Large intestine (tissue), 3 donors: ENCODE results near the gene APIP. TPM values are rescaled to one million over a fixed set of nuclear protein-coding genes. Genes with fewer than 3 reads are reported as not detected.

Experiments used
- DNase-seq, 2 donors: peaks; one replicate each; pipeline versions ENCODE4 v3.0.0 to v3.0.0-alpha.2; 2013
- H3K27ac ChIP-seq: one replicate; pipeline ENCODE4 v1.5.1; 2013; ENCODE audit warnings: low read length
- H3K27me3 ChIP-seq: 2 replicates; pipeline ENCODE4 v1.6.1; 2013; ENCODE audit warnings: low read length; ENCODE audit not compliant: control insufficient read depth, insufficient read depth
- H3K36me3 ChIP-seq: 2 replicates; pipeline ENCODE4 v1.6.1; 2013; ENCODE audit warnings: low read length; ENCODE audit not compliant: control insufficient read depth, insufficient read depth
- H3K4me1 ChIP-seq: one replicate; pipeline ENCODE4 v1.6.1; 2013; ENCODE audit warnings: low read length; ENCODE audit not compliant: control insufficient read depth, insufficient read depth
- H3K4me3 ChIP-seq: one replicate; pipeline ENCODE4 v1.5.1; 2013; ENCODE audit warnings: low read length
- H3K9me3 ChIP-seq: one replicate; pipeline ENCODE4 v1.6.1; 2013; ENCODE audit warnings: mild to moderate bottlenecking, low read depth, low read length, moderate library complexity; ENCODE audit not compliant: control insufficient read depth
- WGBS: methylation state at CpG from one replicate; pipeline ENCODE4 v1.1.5; 2013; ENCODE audit warnings: low lambda C conversion rate; ENCODE audit not compliant: insufficient coverage; 5-methylcytosine and 5-hydroxymethylcytosine counted together
- polyA plus RNA-seq: library from polyadenylated mRNA; unstranded; fragments of 120-200 nt; gene quantifications from one replicate; pipeline ENCODE4 v1.2.1, GENCODE V29; 2013

The APIP gene
- polyA plus RNA-seq, 1 donor = 25.7 TPM

- DNase-seq = no peak
- Histone ChIP-seq H3K4me1 (no peaks in the 10 kb centered on the region), H3K27me3 (no peaks in the 10 kb centered on the region), H3K9me3 (peaks cover 5% of the 10 kb centered on the region), H3K36me3 (no peaks in the 10 kb centered on the region), H3K27ac (no peak overlapping the region), H3K4me3 (no peak overlapping the region)
- no CpG with 5 or more reads among the region's 2 CpGs for WGBS
Measured at GRCh38 chr11:34863048-34863447, 53.1 kb downstream of the APIP start.

- Histone ChIP-seq H3K9me3 (peaks cover 5% of the 10 kb centered on the region), H3K27ac (no peak overlapping the region), H3K36me3 (no peaks in the 10 kb centered on the region), H3K4me3 (no peak overlapping the region), H3K27me3 (no peaks in the 10 kb centered on the region), H3K4me1 (peaks cover 2% of the 10 kb centered on the region)
- WGBS = no CpG with 5 or more reads among the region's 4 CpGs
- DNase-seq = no peak
Measured at GRCh38 chr11:34860518-34860917, 55.7 kb downstream of the APIP start.

GRCh38 chr11:34860034-34860433 is 56.1 kb downstream of the APIP start:
- no peaks in the 10 kb centered on the region for H3K36me3 ChIP-seq
- no CpG with 5 or more reads among the region's 4 CpGs for WGBS
- peaks cover 5% of the 10 kb centered on the region for H3K9me3 ChIP-seq
- H3K4me3 ChIP-seq = no peak overlapping the region
- H3K27me3 ChIP-seq = no peaks in the 10 kb centered on the region
- H3K27ac ChIP-seq = no peak overlapping the region
- no peak for DNase-seq
- H3K4me1 ChIP-seq = peaks cover 3% of the 10 kb centered on the region

GRCh38 chr11:34859496-34859895 is 56.7 kb downstream of the APIP start:
- Histone ChIP-seq H3K27me3 (no peaks in the 10 kb centered on the region), H3K27ac (no peak overlapping the region), H3K4me1 (peaks cover 7% of the 10 kb centered on the region), H3K36me3 (no peaks in the 10 kb centered on the region), H3K9me3 (peaks cover 5% of the 10 kb centered on the region), H3K4me3 (no peak overlapping the region)
- WGBS = no CpG with 5 or more reads among the region's 2 CpGs
- no peak for DNase-seq

GRCh38 chr11:34857463-34857862 is 58.7 kb downstream of the APIP start:
- 40% methylated on average over 1 of the region's 2 CpGs for WGBS
- H3K4me1 ChIP-seq = peaks cover 13% of the 10 kb centered on the region
- no peak overlapping the region for H3K27ac ChIP-seq
- H3K27me3 ChIP-seq = no peaks in the 10 kb centered on the region
- H3K9me3 ChIP-seq = no peaks in the 10 kb centered on the region
- no peak for DNase-seq
- H3K4me3 ChIP-seq = no peak overlapping the region
- H3K36me3 ChIP-seq = no peaks in the 10 kb centered on the region

GRCh38 chr11:34856251-34856650 is 59.9 kb downstream of the APIP start:
- Histone ChIP-seq H3K4me3 (no peak overlapping the region), H3K27ac (no peak overlapping the region), H3K36me3 (no peaks in the 10 kb centered on the region), H3K4me1 (peaks cover 13% of the 10 kb centered on the region), H3K27me3 (no peaks in the 10 kb centered on the region), H3K9me3 (no peaks in the 10 kb centered on the region)
- DNase-seq = no peak
- WGBS = 80% methylated on average over 1 of the region's 1 CpG

GRCh38 chr11:34855754-34856095 is 60.5 kb downstream of the APIP start:
- Histone ChIP-seq H3K27me3 (no peaks in the 10 kb centered on the region), H3K9me3 (no peaks in the 10 kb centered on the region), H3K4me1 (peaks cover 13% of the 10 kb centered on the region), H3K4me3 (no peak overlapping the region), H3K27ac (peak overlapping the region; percentile 54), H3K36me3 (no peaks in the 10 kb centered on the region)
- 100% methylated on average over 1 of the region's 3 CpGs for WGBS
- DNase-seq = no peak

- 29% methylated on average over 1 of the region's 5 CpGs for whole genome bisulfite sequencing
- Histone ChIP-seq H3K27ac (peak overlapping the region; percentile 54), H3K9me3 (no peaks in the 10 kb centered on the region), H3K4me1 (peaks cover 13% of the 10 kb centered on the region), H3K4me3 (no peak overlapping the region), H3K36me3 (no peaks in the 10 kb centered on the region), H3K27me3 (no peaks in the 10 kb centered on the region)
- peak; percentile 40 to 79 for DNase-seq
Measured at GRCh38 chr11:34855021-34855753, 61.0 kb downstream of the APIP start.

GRCh38 chr11:34851916-34852315 is 64.3 kb downstream of the APIP start:
- DNase-seq = no peak
- no peaks in the 10 kb centered on the region for H3K9me3 ChIP-seq
- H3K4me3 ChIP-seq = no peak overlapping the region
- no peak overlapping the region for H3K27ac ChIP-seq
- peaks cover 18% of the 10 kb centered on the region for H3K4me1 ChIP-seq
- H3K36me3 ChIP-seq = no peaks in the 10 kb centered on the region
- H3K27me3 ChIP-seq = no peaks in the 10 kb centered on the region

GRCh38 chr11:34850334-34850733 is 65.8 kb downstream of the APIP start:
- Histone ChIP-seq H3K9me3 (no peaks in the 10 kb centered on the region), H3K36me3 (no peaks in the 10 kb centered on the region), H3K4me1 (peaks cover 14% of the 10 kb centered on the region), H3K4me3 (no peak overlapping the region), H3K27me3 (no peaks in the 10 kb centered on the region), H3K27ac (no peak overlapping the region)
- DNase-seq = peak; percentile 29 to 53
- 72% methylated on average over 3 of the region's 4 CpGs for WGBS

- Histone ChIP-seq H3K36me3 (no peaks in the 10 kb centered on the region), H3K27me3 (no peaks in the 10 kb centered on the region), H3K4me1 (peaks cover 4% of the 10 kb centered on the region), H3K27ac (no peak overlapping the region), H3K4me3 (no peak overlapping the region), H3K9me3 (no peaks in the 10 kb centered on the region)
- 100% methylated on average over 1 of the region's 3 CpGs for WGBS
- no peak for DNase-seq
Measured at GRCh38 chr11:34846467-34846866, 69.7 kb downstream of the APIP start.
